GM23338 (cell line): ENCODE measurements around the gene QDPR.

Experiments used
- CREB1 ChIP-seq: fragments of 250-450 bp; sonication (Bioruptor Pico); IDR thresholded peaks from 2 replicates; pipeline ENCODE4 v1.5.0; 2020; ENCODE audit warnings: low read depth, mild to moderate bottlenecking, moderate library complexity
- CTCF ChIP-seq, 2 experiments: fragments of 200-600 bp in 1 of 2; sonication (generic) in 1 of 2; conservative IDR thresholded peaks; 2 replicates each; pipeline versions ENCODE4 v1.5.1 to v1.6.1; 2016 to 2017; ENCODE audit warnings: antibody characterized with exemption in 2 of 2, low read depth in 2 of 2, mild to moderate bottlenecking in 2 of 2, moderate library complexity in 1 of 2
- EZH2 ChIP-seq: fragments of 200-600 bp; sonication (generic); IDR thresholded peaks from one replicate; pipeline ENCODE4 v1.8.0; 2017; ENCODE audit warnings: antibody characterized with exemption, mild to moderate bottlenecking, low read depth; ENCODE audit not compliant: unreplicated experiment
- JUNB ChIP-seq: IDR thresholded peaks from one replicate; pipeline ENCODE4 v1.6.1; 2016; ENCODE audit warnings: antibody characterized with exemption; ENCODE audit not compliant: unreplicated experiment
- POLR2AphosphoS5 ChIP-seq: IDR thresholded peaks from 2 replicates; pipeline ENCODE4 v1.6.1; 2016; ENCODE audit warnings: antibody characterized with exemption, low read depth
- ZNF114 ChIP-seq: fragments of 250-450 bp; sonication (Bioruptor Pico); IDR thresholded peaks from 2 replicates; pipeline ENCODE4 v1.5.0; 2020; ENCODE audit warnings: mild to moderate bottlenecking, moderate library complexity
- ZNF331 ChIP-seq: fragments of 250-450 bp; sonication (Bioruptor Pico); IDR thresholded peaks from 2 replicates; pipeline ENCODE4 v1.5.0; 2020; ENCODE audit warnings: low read depth, mild to moderate bottlenecking, moderate library complexity
- TF ChIP-seq, protein P1 (sequence below): IDR thresholded peaks from one replicate; pipeline ENCODE4 v1.6.1; 2018; ENCODE audit warnings: antibody characterized with exemption; ENCODE audit not compliant: unreplicated experiment

DNA sequence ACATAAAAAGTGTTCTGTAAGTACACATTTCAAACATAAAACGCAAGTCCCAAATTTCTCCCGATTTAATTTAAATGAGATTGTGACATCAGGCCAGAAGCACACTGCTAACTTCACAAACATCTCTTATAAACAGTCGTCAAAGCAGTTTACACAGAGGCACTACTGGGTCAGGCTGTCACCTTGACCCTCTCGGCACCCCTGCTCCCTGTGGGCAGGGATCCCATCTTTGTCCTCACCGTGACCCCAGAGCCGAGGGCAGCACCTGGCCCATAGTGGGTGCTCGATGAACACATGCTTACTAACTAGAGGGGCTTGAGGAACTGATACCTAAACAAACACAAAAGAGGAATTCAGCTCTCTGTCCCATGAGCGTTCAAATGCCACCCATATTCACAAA, 22.2 kb downstream of the QDPR start:
- TF ChIP-seq EZH2 (no peak), CTCF (conservative IDR thresholded peaks at IDR 0.05; ENCODE audit: low read depth in 2 of 2) (no peak), POLR2AphosphoS5 (no peak), CREB1 (CRISPR knock-in tag) (no peak), ZNF114 (CRISPR knock-in tag) (no peak), JUNB (no peak), ZNF331 (CRISPR knock-in tag) (no peak)
- TF ChIP-seq, protein P1, sequence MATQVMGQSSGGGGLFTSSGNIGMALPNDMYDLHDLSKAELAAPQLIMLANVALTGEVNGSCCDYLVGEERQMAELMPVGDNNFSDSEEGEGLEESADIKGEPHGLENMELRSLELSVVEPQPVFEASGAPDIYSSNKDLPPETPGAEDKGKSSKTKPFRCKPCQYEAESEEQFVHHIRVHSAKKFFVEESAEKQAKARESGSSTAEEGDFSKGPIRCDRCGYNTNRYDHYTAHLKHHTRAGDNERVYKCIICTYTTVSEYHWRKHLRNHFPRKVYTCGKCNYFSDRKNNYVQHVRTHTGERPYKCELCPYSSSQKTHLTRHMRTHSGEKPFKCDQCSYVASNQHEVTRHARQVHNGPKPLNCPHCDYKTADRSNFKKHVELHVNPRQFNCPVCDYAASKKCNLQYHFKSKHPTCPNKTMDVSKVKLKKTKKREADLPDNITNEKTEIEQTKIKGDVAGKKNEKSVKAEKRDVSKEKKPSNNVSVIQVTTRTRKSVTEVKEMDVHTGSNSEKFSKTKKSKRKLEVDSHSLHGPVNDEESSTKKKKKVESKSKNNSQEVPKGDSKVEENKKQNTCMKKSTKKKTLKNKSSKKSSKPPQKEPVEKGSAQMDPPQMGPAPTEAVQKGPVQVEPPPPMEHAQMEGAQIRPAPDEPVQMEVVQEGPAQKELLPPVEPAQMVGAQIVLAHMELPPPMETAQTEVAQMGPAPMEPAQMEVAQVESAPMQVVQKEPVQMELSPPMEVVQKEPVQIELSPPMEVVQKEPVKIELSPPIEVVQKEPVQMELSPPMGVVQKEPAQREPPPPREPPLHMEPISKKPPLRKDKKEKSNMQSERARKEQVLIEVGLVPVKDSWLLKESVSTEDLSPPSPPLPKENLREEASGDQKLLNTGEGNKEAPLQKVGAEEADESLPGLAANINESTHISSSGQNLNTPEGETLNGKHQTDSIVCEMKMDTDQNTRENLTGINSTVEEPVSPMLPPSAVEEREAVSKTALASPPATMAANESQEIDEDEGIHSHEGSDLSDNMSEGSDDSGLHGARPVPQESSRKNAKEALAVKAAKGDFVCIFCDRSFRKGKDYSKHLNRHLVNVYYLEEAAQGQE, result no peak
